Measurements from ENCODE around the gene BRSK2.
"Not testable (repeated sequence)": the region's sequence is repeated elsewhere in the genome, so short reads cannot be mapped to it uniquely, and the experiment has no call there.

The BRSK2 gene

DNA sequence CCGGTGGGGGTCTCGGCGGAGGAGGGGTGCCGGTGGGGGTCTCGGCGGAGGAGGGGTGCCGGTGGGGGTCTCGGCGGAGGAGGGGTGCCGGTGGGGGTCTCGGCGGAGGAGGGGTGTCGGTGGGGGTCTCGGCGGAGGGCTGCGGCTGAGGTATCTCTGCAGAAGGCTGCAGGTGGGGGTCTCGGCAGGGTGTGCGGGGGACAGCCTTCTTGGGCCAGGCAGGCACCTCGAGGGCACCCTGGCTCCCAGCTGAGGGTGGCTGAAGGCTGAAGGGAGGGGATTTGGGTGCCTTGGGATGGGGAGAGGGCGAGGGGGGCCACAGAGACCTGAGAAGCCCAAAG is 45.7 kb downstream of the BRSK2 start:
- H3K4me2 ChIP-seq (ENCODE audit: low read length); H3K56ac ChIP-seq (ENCODE audit: low read length); H3K36me3 ChIP-seq (ENCODE audit: control insufficient read depth, insufficient read depth, low read length); H3K4me1 ChIP-seq (ENCODE audit: control insufficient read depth, low read depth, low read length); H3K79me2 ChIP-seq (ENCODE audit: control insufficient read depth, insufficient read depth, low read length); H2AK5ac ChIP-seq (ENCODE audit: low read length); H2BK15ac ChIP-seq (replicated peaks; ENCODE audit: low read depth); H3K27me3 ChIP-seq (ENCODE audit: insufficient read depth, low read length, poor library complexity); H4K5ac ChIP-seq (ENCODE audit: low read length); H3K23ac ChIP-seq (ENCODE audit: low read length); H3K27ac ChIP-seq (ENCODE audit: low read depth, low read length); H2BK5ac ChIP-seq (ENCODE audit: low read length); H3K18ac ChIP-seq (ENCODE audit: low read length); H3K4me3 ChIP-seq (ENCODE audit: low read length); DNase-seq; H2BK120ac ChIP-seq (ENCODE audit: low read depth, low read length); H3K9ac ChIP-seq (ENCODE audit: low read length); H4K8ac ChIP-seq (ENCODE audit: low read depth, low read length); H3K79me1 ChIP-seq (ENCODE audit: low read length); H3K4ac ChIP-seq (ENCODE audit: low read depth, low read length): not testable (repeated sequence)
- WGBS (ENCODE audit: extremely low coverage, insufficient coverage, low lambda C conversion rate): no CpG with 5 or more reads among the region's 20 CpGs

DNA sequence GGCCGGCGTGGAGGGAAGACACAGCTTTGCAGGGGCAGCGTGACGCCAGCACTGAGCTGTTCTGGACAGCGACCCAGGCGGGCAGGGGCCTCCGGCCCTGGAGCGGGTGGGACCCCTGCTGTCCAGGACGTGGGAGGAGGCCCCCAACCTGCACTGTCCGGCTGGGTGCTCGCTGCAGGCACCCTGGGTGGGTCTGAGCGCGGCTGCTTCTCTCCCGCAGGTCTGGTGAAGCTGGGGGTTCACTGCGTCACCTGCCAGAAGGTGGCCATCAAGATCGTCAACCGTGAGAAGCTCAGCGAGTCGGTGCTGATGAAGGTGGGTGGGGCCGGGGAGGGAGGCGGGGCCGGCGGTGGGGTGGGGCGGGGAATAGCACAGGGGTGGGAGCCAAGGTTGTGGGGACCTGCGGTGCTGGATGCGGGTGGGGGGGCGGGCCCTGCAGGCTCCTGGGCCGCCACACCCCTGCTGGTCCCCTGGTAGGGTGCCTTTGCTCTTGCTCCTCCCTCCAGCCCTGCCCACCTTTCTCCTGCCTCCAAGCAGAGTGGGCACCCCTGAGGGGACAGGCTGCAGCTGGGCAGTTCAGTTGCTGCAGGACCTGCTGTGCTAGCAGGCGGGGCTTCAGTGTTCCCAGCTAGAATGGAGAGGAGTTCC is 46.2 kb downstream of the BRSK2 start:
- Histone ChIP-seq H3K79me1 (ENCODE audit: low read length) (no peaks in the 10 kb centered on the region), H4K8ac (ENCODE audit: low read depth, low read length) (no peak overlapping the region), H3K56ac (ENCODE audit: low read length) (no peak overlapping the region), H3K27me3 (ENCODE audit: insufficient read depth, low read length, poor library complexity) (no peaks in the 10 kb centered on the region), H3K4me3 (ENCODE audit: low read length) (no peak overlapping the region), H3K23ac (ENCODE audit: low read length) (no peak overlapping the region), H2BK5ac (ENCODE audit: low read length) (no peak overlapping the region), H3K18ac (ENCODE audit: low read length) (no peak overlapping the region), H3K4me1 (ENCODE audit: control insufficient read depth, low read depth, low read length) (peaks cover 3% of the 10 kb centered on the region), H2AK5ac (ENCODE audit: low read length) (no peak overlapping the region), H4K5ac (ENCODE audit: low read length) (no peak overlapping the region), H2BK15ac (replicated peaks; ENCODE audit: low read depth) (no peak overlapping the region), H3K36me3 (ENCODE audit: control insufficient read depth, insufficient read depth, low read length) (no peaks in the 10 kb centered on the region), H2BK120ac (ENCODE audit: low read depth, low read length) (no peak overlapping the region), H3K4ac (ENCODE audit: low read depth, low read length) (no peak overlapping the region), H3K9ac (ENCODE audit: low read length) (no peak overlapping the region), H3K4me2 (ENCODE audit: low read length) (no peak overlapping the region), H3K27ac (ENCODE audit: low read depth, low read length) (no peak overlapping the region), H3K79me2 (ENCODE audit: control insufficient read depth, insufficient read depth, low read length) (no peaks in the 10 kb centered on the region)
- peak; percentile 30 for DNase-seq
- WGBS (ENCODE audit: extremely low coverage, insufficient coverage, low lambda C conversion rate): no CpG with 5 or more reads among the region's 29 CpGs

DNA sequence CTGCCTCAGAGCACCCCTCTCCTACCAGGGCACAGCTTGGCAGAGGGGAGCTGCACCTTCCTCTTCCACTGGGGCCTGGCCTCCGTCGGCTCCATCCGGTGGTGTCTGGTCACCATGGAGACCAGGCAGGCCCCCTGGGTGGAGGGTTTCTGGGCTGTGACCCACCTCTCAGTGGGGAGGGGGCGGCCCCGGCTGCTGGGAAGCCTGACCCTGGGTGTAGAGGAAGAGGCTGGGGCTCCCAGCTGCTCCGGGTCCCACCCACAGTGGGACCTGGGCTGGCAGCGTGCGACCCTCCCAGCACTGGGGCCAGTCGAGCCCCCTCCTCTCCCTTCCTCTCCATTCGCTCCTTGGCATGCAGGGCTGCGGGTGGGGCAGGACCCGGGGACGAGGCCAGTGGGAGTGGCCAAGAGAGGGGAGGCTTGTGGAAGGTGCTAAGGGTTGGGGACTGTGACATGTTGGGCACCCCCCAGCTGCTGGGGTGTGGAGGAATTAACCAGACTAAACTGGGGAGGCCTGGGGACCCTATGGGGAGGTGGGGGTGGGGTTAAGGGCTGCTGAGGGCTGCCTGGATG is 46.8 kb downstream of the BRSK2 start:
- H3K9ac ChIP-seq (ENCODE audit: low read length): no peak overlapping the region
- no peak overlapping the region for H4K8ac ChIP-seq (ENCODE audit: low read depth, low read length)
- no peak overlapping the region for H2BK120ac ChIP-seq (ENCODE audit: low read depth, low read length)
- WGBS (ENCODE audit: extremely low coverage, insufficient coverage, low lambda C conversion rate): no CpG with 5 or more reads among the region's 13 CpGs
- H3K4me1 ChIP-seq (ENCODE audit: control insufficient read depth, low read depth, low read length): peaks cover 3% of the 10 kb centered on the region
- no peak overlapping the region for H3K4ac ChIP-seq (ENCODE audit: low read depth, low read length)
- H3K23ac ChIP-seq (ENCODE audit: low read length): no peak overlapping the region
- no peak overlapping the region for H3K18ac ChIP-seq (ENCODE audit: low read length)
- H3K36me3 ChIP-seq (ENCODE audit: control insufficient read depth, insufficient read depth, low read length): no peaks in the 10 kb centered on the region
- H2BK15ac ChIP-seq (replicated peaks; ENCODE audit: low read depth): no peak overlapping the region
- H2AK5ac ChIP-seq (ENCODE audit: low read length): no peak overlapping the region
- H3K27ac ChIP-seq (ENCODE audit: low read depth, low read length): no peak overlapping the region
- no peaks in the 10 kb centered on the region for H3K27me3 ChIP-seq (ENCODE audit: insufficient read depth, low read length, poor library complexity)
- H3K4me2 ChIP-seq (ENCODE audit: low read length): no peak overlapping the region
- H3K79me2 ChIP-seq (ENCODE audit: control insufficient read depth, insufficient read depth, low read length): no peaks in the 10 kb centered on the region
- no peak overlapping the region for H3K56ac ChIP-seq (ENCODE audit: low read length)
- no peaks in the 10 kb centered on the region for H3K79me1 ChIP-seq (ENCODE audit: low read length)
- peak; percentile 40 for DNase-seq
- H4K5ac ChIP-seq (ENCODE audit: low read length): no peak overlapping the region
- no peak overlapping the region for H2BK5ac ChIP-seq (ENCODE audit: low read length)
- no peak overlapping the region for H3K4me3 ChIP-seq (ENCODE audit: low read length)

DNA sequence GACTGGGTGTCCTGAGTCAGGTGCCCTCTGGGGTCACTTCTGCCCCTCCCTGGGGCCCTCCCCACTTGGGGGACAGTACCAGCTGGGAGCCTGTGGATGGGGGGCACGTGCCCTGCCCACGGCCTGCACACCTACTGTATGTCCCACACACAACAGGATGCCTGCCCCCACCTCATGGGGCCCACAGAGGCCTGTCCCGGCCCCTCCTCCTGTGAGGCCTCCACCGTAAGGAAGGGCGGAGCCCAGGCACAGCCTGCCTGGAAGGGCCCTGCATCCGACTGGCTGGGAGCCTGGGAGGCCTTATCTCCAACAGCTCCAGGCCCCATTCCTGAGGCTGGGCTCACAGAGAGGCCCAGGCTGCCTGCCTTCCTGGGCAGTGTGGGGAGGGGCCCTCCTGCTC is 47.8 kb downstream of the BRSK2 start:
- no peak overlapping the region for H3K9ac ChIP-seq (ENCODE audit: low read length)
- H2AK5ac ChIP-seq (ENCODE audit: low read length): no peak overlapping the region
- H2BK15ac ChIP-seq (replicated peaks; ENCODE audit: low read depth): no peak overlapping the region
- H3K4me3 ChIP-seq (ENCODE audit: low read length): no peak overlapping the region
- no peak overlapping the region for H4K8ac ChIP-seq (ENCODE audit: low read depth, low read length)
- H2BK5ac ChIP-seq (ENCODE audit: low read length): no peak overlapping the region
- H2BK120ac ChIP-seq (ENCODE audit: low read depth, low read length): no peak overlapping the region
- no peak overlapping the region for H3K23ac ChIP-seq (ENCODE audit: low read length)
- H3K18ac ChIP-seq (ENCODE audit: low read length): no peak overlapping the region
- no peaks in the 10 kb centered on the region for H3K79me2 ChIP-seq (ENCODE audit: control insufficient read depth, insufficient read depth, low read length)
- H3K27ac ChIP-seq (ENCODE audit: low read depth, low read length): no peak overlapping the region
- no peaks in the 10 kb centered on the region for H3K36me3 ChIP-seq (ENCODE audit: control insufficient read depth, insufficient read depth, low read length)
- WGBS (ENCODE audit: extremely low coverage, insufficient coverage, low lambda C conversion rate): no CpG with 5 or more reads among the region's 6 CpGs
- no peak overlapping the region for H3K4me2 ChIP-seq (ENCODE audit: low read length)
- H3K27me3 ChIP-seq (ENCODE audit: insufficient read depth, low read length, poor library complexity): no peaks in the 10 kb centered on the region
- peak; percentile 84 for DNase-seq
- H3K4ac ChIP-seq (ENCODE audit: low read depth, low read length): no peak overlapping the region
- H3K56ac ChIP-seq (ENCODE audit: low read length): no peak overlapping the region
- no peak overlapping the region for H4K5ac ChIP-seq (ENCODE audit: low read length)
- H3K4me1 ChIP-seq (ENCODE audit: control insufficient read depth, low read depth, low read length): peaks cover 3% of the 10 kb centered on the region
- no peaks in the 10 kb centered on the region for H3K79me1 ChIP-seq (ENCODE audit: low read length)

DNA sequence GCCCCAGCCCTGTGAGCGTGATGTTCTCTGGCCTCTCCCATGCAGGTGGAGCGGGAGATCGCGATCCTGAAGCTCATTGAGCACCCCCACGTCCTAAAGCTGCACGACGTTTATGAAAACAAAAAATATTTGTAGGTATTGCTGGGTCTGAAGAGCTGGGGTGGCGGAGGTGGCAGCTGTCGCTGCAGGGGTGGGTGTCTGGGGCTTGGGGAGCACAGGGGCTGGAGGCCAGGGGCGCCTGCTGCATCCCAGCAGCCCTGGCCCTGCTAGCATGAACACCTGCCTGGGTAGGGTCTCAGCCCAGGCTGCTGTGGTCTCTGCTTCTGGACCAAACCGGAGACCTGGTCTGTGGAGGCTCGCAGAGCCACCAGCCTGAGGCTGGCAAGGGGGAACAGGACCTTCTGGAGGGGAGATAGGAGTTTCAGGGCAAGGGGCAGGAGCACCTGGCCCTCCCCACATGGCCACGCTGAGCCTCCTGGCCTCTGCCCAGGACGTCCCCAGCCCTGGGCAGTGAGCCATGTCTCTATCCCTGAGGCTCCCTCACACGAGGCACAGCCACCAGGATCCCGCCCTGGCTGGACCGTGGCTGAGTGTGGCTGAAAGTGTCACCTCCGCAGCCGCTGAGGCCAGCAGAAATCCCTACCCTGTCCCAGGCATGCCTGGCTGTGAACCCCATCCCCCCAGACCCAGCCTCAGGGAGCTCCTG is 48.7 kb downstream of the BRSK2 start:
- H4K5ac ChIP-seq (ENCODE audit: low read length): no peak overlapping the region
- H4K8ac ChIP-seq (ENCODE audit: low read depth, low read length): no peak overlapping the region
- H3K79me1 ChIP-seq (ENCODE audit: low read length): no peaks in the 10 kb centered on the region
- no peak for DNase-seq
- no peak overlapping the region for H2BK5ac ChIP-seq (ENCODE audit: low read length)
- H3K18ac ChIP-seq (ENCODE audit: low read length): no peak overlapping the region
- H3K4me1 ChIP-seq (ENCODE audit: control insufficient read depth, low read depth, low read length): peaks cover 3% of the 10 kb centered on the region
- H3K4me3 ChIP-seq (ENCODE audit: low read length): no peak overlapping the region
- H3K27ac ChIP-seq (ENCODE audit: low read depth, low read length): no peak overlapping the region
- H3K79me2 ChIP-seq (ENCODE audit: control insufficient read depth, insufficient read depth, low read length): no peaks in the 10 kb centered on the region
- no peak overlapping the region for H3K4me2 ChIP-seq (ENCODE audit: low read length)
- no peaks in the 10 kb centered on the region for H3K27me3 ChIP-seq (ENCODE audit: insufficient read depth, low read length, poor library complexity)
- no peak overlapping the region for H3K56ac ChIP-seq (ENCODE audit: low read length)
- H3K4ac ChIP-seq (ENCODE audit: low read depth, low read length): no peak overlapping the region
- H3K9ac ChIP-seq (ENCODE audit: low read length): no peak overlapping the region
- H3K36me3 ChIP-seq (ENCODE audit: control insufficient read depth, insufficient read depth, low read length): no peaks in the 10 kb centered on the region
- no CpG with 5 or more reads among the region's 19 CpGs for WGBS (ENCODE audit: extremely low coverage, insufficient coverage, low lambda C conversion rate)
- no peak overlapping the region for H2BK120ac ChIP-seq (ENCODE audit: low read depth, low read length)
- H2AK5ac ChIP-seq (ENCODE audit: low read length): no peak overlapping the region
- no peak overlapping the region for H3K23ac ChIP-seq (ENCODE audit: low read length)
- no peak overlapping the region for H2BK15ac ChIP-seq (replicated peaks; ENCODE audit: low read depth)

Measured in mesendoderm (in vitro differentiated cells).